Right lobe of liver (tissue), 6 donors: Measurements from ENCODE around the gene UPK2. TPM values are rescaled to one million over a fixed set of nuclear protein-coding genes. Genes with fewer than 3 reads are reported as not detected.

ENCODE experiments used
- ATAC-seq, 4 donors: fragments of 200-7000 bp; cut with Tn5 transposase; one replicate each; pipeline ENCODE4 v1.9.1; 2020; ENCODE audit warnings: mild to moderate bottlenecking in 4 of 4, moderate library complexity in 4 of 4
- DNase-seq, 3 donors: peaks; one replicate each; pipeline ENCODE4 v3.0.0-alpha.2; 2020
- H3K27ac ChIP-seq, 3 donors: fragments of 200-600 bp; one replicate each; pipeline ENCODE4 v1.8.0; 2022
- H3K27me3 ChIP-seq, 2 donors: fragments of 200-600 bp; one replicate each; pipeline ENCODE4 v1.8.0; 2022
- H3K36me3 ChIP-seq, 4 donors: fragments of 200-600 bp; sonication (generic) in 1 of 4; one replicate each; pipeline versions ENCODE4 v1.5.1 to v1.8.0; 2017 to 2022; ENCODE audit warnings: control low read depth in 1 of 4
- H3K4me1 ChIP-seq, 4 donors: fragments of 200-600 bp; sonication (generic) in 1 of 4; one replicate each; pipeline versions ENCODE4 v1.5.1 to v1.8.0; 2017 to 2022; ENCODE audit warnings: control low read depth in 1 of 4
- H3K4me3 ChIP-seq, 3 donors: fragments of 200-600 bp; one replicate each; pipeline ENCODE4 v1.8.0; 2022
- H3K9me3 ChIP-seq, 4 donors: fragments of 200-600 bp; sonication (generic) in 1 of 4; one replicate each; pipeline versions ENCODE4 v1.5.1 to v1.8.0; 2017 to 2022; ENCODE audit warnings: control low read depth in 1 of 4
- CTCF ChIP-seq, 4 donors: fragments of 200-600 bp in 3 of 4; fragments of 450-650 bp in 1 of 4; IDR thresholded peaks; one replicate each; pipeline versions ENCODE4 v1.5.1 to v1.8.0; 2016 to 2022; ENCODE audit warnings: antibody characterized with exemption in 4 of 4, mild to moderate bottlenecking in 2 of 4
- POLR2A ChIP-seq: fragments of 450-650 bp; IDR thresholded peaks from one replicate; pipeline ENCODE4 v1.6.1; 2017; ENCODE audit warnings: antibody characterized with exemption, mild to moderate bottlenecking
- WGBS: methylation state at CpG from one replicate; pipeline ENCODE4 v1.1.6; 2018; ENCODE audit warnings: low coverage, low lambda C conversion rate; ENCODE audit not compliant: insufficient coverage; ENCODE audit errors: missing lambda C conversion rate; 5-methylcytosine and 5-hydroxymethylcytosine counted together
- intact Hi-C, 2 donors: fragments of 100-400 bp; cut with DNase I; formaldehyde crosslinking; loops; one replicate each; pipeline versions ENCODE4 v1.11.2 to v1.14.1; 2022
- total RNA-seq, 6 experiments: library from RNA; depleted of rRNA in 2 of 6; stranded (reverse); fragments of >200 nt in 2 of 6; fragmentation: NEBNext Ultra II Directional in 3 of 6; extraction: Animal tissue kit (Norgen Biotek cat#: 25700) in 3 of 6; gene quantifications; one replicate each; pipeline versions ENCODE4 v1.1.0 to v1.2.4, GENCODE V29; 2016 to 2023
- donor health status: DM: no; HTN: yes; CAD: no.
- donor health status: DM: no; HTN: no; CAD: no.
- donor health status: DM: no; HTN: no; CAD: no.
- donor health status: DM: no; HTN: yes; CAD: no.
- donor health status: DM: no; HTN: yes; CAD: no.

The UPK2 gene
- total RNA-seq, 6 experiments from 2014 or later: not detected

GRCh38 chr11:118909619-118910308 lies 46.3 kb upstream of the UPK2 start:
- TF ChIP-seq POLR2A (no peak), CTCF (IDR thresholded peaks at IDR 0.05) (no peak)
- intact Hi-C loops: loop anchor here (5.0 to 10.0 kb wide), 3 partner anchors 45 to 215 kb away; partner anchors contain the start of gene UPK2 (in 2 of the 2)
- WGBS: 78% methylated on average over 8 of the region's 21 CpGs
- Histone ChIP-seq H3K4me1 (peaks cover 0 to 36% (median 17%) of the 10 kb centered on the region in 4 donors), H3K27ac (peak overlapping the region; percentile 47 to 75 (median 74)), H3K4me3 (peak overlapping the region in 1 of 3 donors; percentile 21), H3K27me3 (no peaks in the 10 kb centered on the region), H3K9me3 (no peaks in the 10 kb centered on the region), H3K36me3 (peaks cover 0 to 8% (median 5%) of the 10 kb centered on the region in 4 donors)
- ATAC-seq: no peak
- no peak for DNase-seq

GRCh38 chr11:118910309-118911112 lies 45.6 kb upstream of the UPK2 start:
- H3K36me3 ChIP-seq: peaks cover 0 to 8% (median 5%) of the 10 kb centered on the region in 4 donors
- H3K27me3 ChIP-seq: no peaks in the 10 kb centered on the region
- H3K9me3 ChIP-seq: no peaks in the 10 kb centered on the region
- ATAC-seq (peak in 3 of 4 donors; percentile 1 to 20 (median 5)), DNase-seq (peak in 2 of 3 donors; percentile 55 to 60)
- peaks cover 0 to 44% (median 17%) of the 10 kb centered on the region in 4 donors for H3K4me1 ChIP-seq
- TF ChIP-seq CTCF (IDR thresholded peaks at IDR 0.05) (no peak), POLR2A (no peak)
- peak overlapping the region in 2 of 3 donors; percentile 21 to 29 for H3K4me3 ChIP-seq
- intact Hi-C loops: no loop called here
- H3K27ac ChIP-seq: peak overlapping the region; percentile 47 to 75 (median 74)
- WGBS: under 1% methylated on average over 17 of the region's 67 CpGs

GRCh38 chr11:118911113-118911879 lies 44.8 kb upstream of the UPK2 start:
- intact Hi-C loops: no loop called here
- Histone ChIP-seq H3K4me1 (peaks cover 0 to 50% (median 21%) of the 10 kb centered on the region in 4 donors), H3K27me3 (no peaks in the 10 kb centered on the region), H3K4me3 (peak overlapping the region in 2 of 3 donors; percentile 21 to 29), H3K9me3 (no peaks in the 10 kb centered on the region), H3K27ac (peak overlapping the region; percentile 47 to 75 (median 74)), H3K36me3 (peaks cover 0 to 2% (median 0%) of the 10 kb centered on the region in 4 donors)
- TF ChIP-seq CTCF (IDR thresholded peaks at IDR 0.05) (no peak), POLR2A (no peak)
- DNase-seq: peak in 2 of 3 donors; percentile 40 to 53
- WGBS: 17% methylated on average over 4 of the region's 21 CpGs
- ATAC-seq: peak; percentile 2 to 37 (median 20)
